Liver (tissue), 9 donors: Measurements from ENCODE around the gene RAP1GAP2. TPM values are rescaled to one million over a fixed set of nuclear protein-coding genes. Genes with fewer than 3 reads are reported as not detected.

Source experiments
- DNase-seq: peaks from one replicate; pipeline ENCODE4 v3.0.0-alpha.2; 2017; ENCODE audit warnings: low spot score
- H3K27ac ChIP-seq, 2 donors: one replicate each; pipeline ENCODE4 v1.7.0; 2013; ENCODE audit warnings: inconsistent platforms in 2 of 2, low read length in 2 of 2, control low read depth in 1 of 2, low read depth in 1 of 2, mild to moderate bottlenecking in 1 of 2
- H3K27me3 ChIP-seq, 4 donors: one replicate each; pipeline versions ENCODE4 v1.6.1 to v1.7.0; 2013; ENCODE audit warnings: low read length in 3 of 4, inconsistent platforms in 1 of 4, mild to moderate bottlenecking in 1 of 4, moderate library complexity in 1 of 4; ENCODE audit not compliant: control insufficient read depth in 4 of 4, insufficient read depth in 4 of 4
- H3K36me3 ChIP-seq, 4 donors: one replicate each; pipeline versions ENCODE4 v1.6.1 to v1.7.0; 2013; ENCODE audit warnings: low read length in 3 of 4, mild to moderate bottlenecking in 3 of 4, low read depth in 1 of 4, moderate library complexity in 1 of 4; ENCODE audit not compliant: control insufficient read depth in 4 of 4, insufficient read depth in 3 of 4
- H3K4me1 ChIP-seq, 4 donors: one replicate each; pipeline versions ENCODE4 v1.6.1 to v1.7.0; 2013; ENCODE audit warnings: low read length in 3 of 4, mild to moderate bottlenecking in 3 of 4, moderate library complexity in 1 of 4; ENCODE audit not compliant: control insufficient read depth in 4 of 4, insufficient read depth in 4 of 4
- H3K4me3 ChIP-seq, 3 donors: one replicate each; pipeline versions ENCODE4 v1.6.1 to v1.7.0; 2013; ENCODE audit warnings: low read length in 3 of 3, control low read depth in 1 of 3, low read depth in 1 of 3, mild to moderate bottlenecking in 1 of 3
- H3K9ac ChIP-seq, 2 donors: one replicate each; pipeline ENCODE4 v1.7.0; 2013; ENCODE audit warnings: low read length in 2 of 2, mild to moderate bottlenecking in 2 of 2, moderate library complexity in 2 of 2, control low read depth in 1 of 2, low read depth in 1 of 2
- H3K9me3 ChIP-seq, 4 donors: one replicate each; pipeline versions ENCODE4 v1.6.1 to v1.7.0; 2013; ENCODE audit warnings: low read length in 3 of 4; ENCODE audit not compliant: control insufficient read depth in 4 of 4
- CTCF ChIP-seq: fragments of 150-350 bp; IDR thresholded peaks from 2 replicates; pipeline ENCODE4 v1.5.1; 2017; ENCODE audit warnings: improper control_type of control experiment, low read depth, low read length; ENCODE audit not compliant: missing input control
- EGR1 ChIP-seq, 2 donors: IDR thresholded peaks; 2 replicates each; pipeline ENCODE4 v1.6.1; 2016 to 2018; ENCODE audit warnings: antibody characterized with exemption in 2 of 2, low read depth in 2 of 2
- FOXA1 ChIP-seq: IDR thresholded peaks from 2 replicates; pipeline ENCODE4 v1.6.1; 2016; ENCODE audit warnings: antibody characterized with exemption
- FOXA2 ChIP-seq: IDR thresholded peaks from 2 replicates; pipeline ENCODE4 v1.6.1; 2016; ENCODE audit warnings: antibody characterized with exemption
- GABPA ChIP-seq, 2 donors: IDR thresholded peaks in 1 of 2; conservative IDR thresholded peaks in 1 of 2; 2 replicates each; pipeline ENCODE4 v1.6.1; 2016; ENCODE audit warnings: antibody characterized with exemption in 2 of 2, mild to moderate bottlenecking in 1 of 2, moderate library complexity in 1 of 2
- HNF4A ChIP-seq, 2 donors: conservative IDR thresholded peaks; 2 replicates each; pipeline ENCODE4 v1.6.1; 2016; ENCODE audit warnings: antibody characterized with exemption in 2 of 2, mild to moderate bottlenecking in 2 of 2
- HNF4G ChIP-seq: IDR thresholded peaks from 2 replicates; pipeline ENCODE4 v1.6.1; 2016; ENCODE audit warnings: antibody characterized with exemption
- JUND ChIP-seq, 2 donors: IDR thresholded peaks; 2 replicates each; pipeline ENCODE4 v1.6.1; 2016; ENCODE audit warnings: antibody characterized with exemption in 2 of 2
- NR2F2 ChIP-seq: IDR thresholded peaks from 2 replicates; pipeline ENCODE4 v1.6.1; 2016; ENCODE audit warnings: antibody characterized with exemption
- RAD21 ChIP-seq, 2 donors: IDR thresholded peaks; 2 replicates each; pipeline ENCODE4 v1.6.1; 2016; ENCODE audit warnings: antibody characterized with exemption in 2 of 2, mild to moderate bottlenecking in 2 of 2
- REST ChIP-seq: IDR thresholded peaks from 2 replicates; pipeline ENCODE4 v1.6.1; 2016; ENCODE audit warnings: antibody characterized with exemption, mild to moderate bottlenecking
- RXRA ChIP-seq, 2 donors: IDR thresholded peaks; 2 replicates each; pipeline ENCODE4 v1.6.1; 2017 to 2018; ENCODE audit warnings: antibody characterized with exemption in 2 of 2, mild to moderate bottlenecking in 1 of 2
- SP1 ChIP-seq: IDR thresholded peaks from 2 replicates; pipeline ENCODE4 v1.6.1; 2018; ENCODE audit warnings: antibody characterized with exemption, mild to moderate bottlenecking
- TAF1 ChIP-seq: conservative IDR thresholded peaks from 2 replicates; pipeline ENCODE4 v1.6.1; 2016; ENCODE audit warnings: antibody characterized with exemption, mild to moderate bottlenecking
- YY1 ChIP-seq: IDR thresholded peaks from 2 replicates; pipeline ENCODE4 v1.6.1; 2016; ENCODE audit warnings: antibody characterized with exemption, mild to moderate bottlenecking
- ZBTB33 ChIP-seq: IDR thresholded peaks from 2 replicates; pipeline ENCODE4 v1.6.1; 2016; ENCODE audit warnings: antibody characterized with exemption
- WGBS: extraction: QIAGEN DNeasy Blood & Tissue Kit; methylation state at CpG from one replicate; pipeline ENCODE4 v1.1.7; 2013; 5-methylcytosine and 5-hydroxymethylcytosine counted together
- polyA plus RNA-seq, 2 donors: library from polyadenylated mRNA; stranded (reverse) in 1 of 2; unstranded in 1 of 2; fragments of 200-250 nt in 1 of 2; fragments of >200 nt in 1 of 2; fragmentation: Nextera tagmentation in 1 of 2; extraction: Ambion mirVana in 1 of 2; gene quantifications; one replicate each; pipeline versions ENCODE4 v1.2.1 to v1.2.3, GENCODE V29; 2013 to 2015
- total RNA-seq, 2 donors: library from RNA; depleted of rRNA; stranded (reverse); fragments of >200 nt; gene quantifications; one replicate each; pipeline ENCODE4 v1.2.3, GENCODE V29; 2014
- TF ChIP-seq, protein P1 (sequence below): IDR thresholded peaks from 2 replicates; pipeline ENCODE4 v1.6.1; 2016; ENCODE audit warnings: antibody characterized with exemption
- TF ChIP-seq, protein P2 (sequence below): IDR thresholded peaks from 2 replicates; pipeline ENCODE4 v1.6.1; 2016; ENCODE audit warnings: antibody characterized with exemption
- donor health status: healthy.
- donor health status: healthy.
- donor health status: healthy.
- donor health status: healthy.
- donor health status: healthy.

Gene RAP1GAP2
- total and polyA plus RNA-seq, 4 donors, result 0.56 to 1.7 (median 1.1) TPM

GRCh38 chr17:2925011-2925410, 128.8 kb downstream of the RAP1GAP2 start:
- Histone ChIP-seq H3K9me3 (no peaks in the 10 kb centered on the region), H3K27me3 (no peaks in the 10 kb centered on the region), H3K4me1 (no peaks in the 10 kb centered on the region), H3K36me3 (no peaks in the 10 kb centered on the region), H3K27ac (no peak overlapping the region), H3K9ac (no peak overlapping the region), H3K4me3 (no peak overlapping the region)
- TF ChIP-seq REST (no peak), SP1 (no peak), TAF1 (no peak), FOXA2 (no peak), NR2F2 (no peak), HNF4G (no peak), FOXA1 (no peak), CTCF (no peak), RXRA (IDR thresholded peaks at IDR 0.05) (no peak), RAD21 (IDR thresholded peaks at IDR 0.05) (no peak), YY1 (no peak), EGR1 (IDR thresholded peaks at IDR 0.05; ENCODE audit: low read depth in 2 of 2) (no peak), GABPA (IDR thresholded peaks at IDR 0.05 in 1 of 2, conservative IDR thresholded peaks at IDR 0.05 in 1 of 2) (no peak), JUND (IDR thresholded peaks at IDR 0.05) (no peak), ZBTB33 (no peak), HNF4A (conservative IDR thresholded peaks at IDR 0.05) (no peak)
- TF ChIP-seq, protein P1, sequence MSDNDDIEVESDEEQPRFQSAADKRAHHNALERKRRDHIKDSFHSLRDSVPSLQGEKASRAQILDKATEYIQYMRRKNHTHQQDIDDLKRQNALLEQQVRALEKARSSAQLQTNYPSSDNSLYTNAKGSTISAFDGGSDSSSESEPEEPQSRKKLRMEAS, result no peak
- TF ChIP-seq, protein P2, sequence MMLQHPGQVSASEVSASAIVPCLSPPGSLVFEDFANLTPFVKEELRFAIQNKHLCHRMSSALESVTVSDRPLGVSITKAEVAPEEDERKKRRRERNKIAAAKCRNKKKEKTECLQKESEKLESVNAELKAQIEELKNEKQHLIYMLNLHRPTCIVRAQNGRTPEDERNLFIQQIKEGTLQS, result no peak
- DNase-seq, result no peak
- WGBS, result 83% methylated on average over 8 of the region's 8 CpGs
